Activated CD4-positive, alpha-beta T cell treated with anti-CD3 and anti-CD28 coated beads, Interleukin-2, amount 50 U/mL, for 1 hour (primary cell): ENCODE measurements around the gene GRIA4.
"Not testable (repeated sequence)": the region's sequence is repeated elsewhere in the genome, so short reads cannot be mapped to it uniquely, and the experiment has no call there.

ENCODE experiments used
- DNase-seq: peaks from one replicate; pipeline ENCODE4 v3.0.0-alpha.2; 2020

GRIA4 gene

DNA sequence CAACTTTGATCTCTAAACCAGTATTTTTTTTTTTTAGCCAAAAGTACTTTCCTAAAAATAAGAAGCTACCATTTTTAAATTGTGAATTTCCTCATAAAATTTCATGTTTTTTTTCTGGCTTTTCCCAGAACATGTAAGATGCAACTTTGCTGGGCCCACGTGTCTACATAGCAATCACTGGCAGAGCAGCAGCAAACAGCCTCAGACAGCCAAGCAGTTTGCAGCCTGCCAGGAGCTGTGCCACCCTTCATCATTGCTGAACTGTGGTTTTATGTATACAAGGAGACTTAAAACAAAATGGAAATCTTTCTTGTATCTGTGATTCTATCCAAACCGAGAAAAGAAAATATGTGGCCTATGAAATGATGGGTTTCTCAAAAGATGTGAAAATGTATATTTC, 110.2 kb downstream of the GRIA4 start:
- DNase-seq: no peak

- no peak for DNase-seq
These were observed 113.4 kb downstream of the GRIA4 start for GRCh38 chr11:105723269-105723668.

- DNase-seq: no peak
These were observed 122.7 kb downstream of the GRIA4 start for GRCh38 chr11:105732611-105733010.

DNA sequence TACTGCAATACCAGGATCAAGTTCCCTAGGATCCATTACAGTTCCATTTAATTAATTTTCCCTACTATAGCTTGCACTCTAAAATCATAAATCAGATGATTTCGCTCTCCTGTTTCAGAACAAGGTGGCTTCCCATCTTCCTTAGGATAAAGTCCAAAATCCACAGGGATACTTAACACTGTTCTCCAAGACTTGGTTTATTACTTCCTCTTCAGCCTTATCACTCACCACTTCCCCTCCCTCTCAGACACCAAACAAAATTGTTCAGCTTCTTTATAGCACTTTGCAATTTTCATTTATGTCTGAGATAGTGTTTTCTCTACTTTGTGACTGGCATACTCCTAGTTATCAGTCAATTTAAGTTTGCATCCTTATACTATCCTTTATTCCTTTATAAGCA, 124.6 kb downstream of the GRIA4 start:
- no peak for DNase-seq

- DNase-seq: no peak
These were observed 128.4 kb downstream of the GRIA4 start for GRCh38 chr11:105738251-105738650.

DNA sequence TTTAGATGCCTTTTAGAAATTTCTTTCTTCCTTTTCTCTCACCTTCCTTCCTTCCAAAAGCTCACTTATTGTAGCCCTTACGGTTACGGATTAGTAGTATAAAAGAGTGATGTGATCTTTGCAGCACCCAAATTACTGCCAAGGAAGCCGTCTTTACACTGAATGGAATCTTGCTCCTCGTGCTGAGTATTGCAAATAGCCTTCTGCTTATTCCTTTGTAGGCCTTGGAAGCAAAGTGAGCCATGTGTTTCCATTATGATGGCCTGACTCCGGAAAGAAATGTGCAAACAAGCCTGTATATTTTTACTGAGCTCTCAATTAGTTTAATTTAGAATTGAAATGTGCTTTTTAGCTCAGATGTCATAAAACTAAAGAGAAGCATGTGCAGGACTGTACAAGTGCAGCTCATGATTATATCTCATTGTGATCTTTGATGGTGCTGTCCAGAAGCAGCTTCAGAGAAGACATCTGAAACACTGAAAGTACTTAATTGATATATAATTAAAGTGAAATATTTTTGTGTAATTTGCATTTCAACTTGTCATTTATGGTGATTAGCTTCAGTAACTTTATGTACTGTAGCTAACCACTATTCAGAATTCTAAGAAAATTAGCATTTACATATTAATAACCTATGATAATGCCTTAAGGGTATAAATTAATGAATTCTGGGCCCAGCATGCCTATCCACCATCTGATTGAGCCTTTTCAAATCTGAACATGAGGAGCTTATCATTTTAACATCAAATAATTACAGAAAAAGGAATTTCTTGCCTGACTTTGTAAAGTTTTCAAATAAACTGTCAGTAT, 129.3 kb downstream of the GRIA4 start:
- no peak for DNase-seq

- no peak for DNase-seq
These were observed 130.5 kb downstream of the GRIA4 start for GRCh38 chr11:105740164-105740903.

DNA sequence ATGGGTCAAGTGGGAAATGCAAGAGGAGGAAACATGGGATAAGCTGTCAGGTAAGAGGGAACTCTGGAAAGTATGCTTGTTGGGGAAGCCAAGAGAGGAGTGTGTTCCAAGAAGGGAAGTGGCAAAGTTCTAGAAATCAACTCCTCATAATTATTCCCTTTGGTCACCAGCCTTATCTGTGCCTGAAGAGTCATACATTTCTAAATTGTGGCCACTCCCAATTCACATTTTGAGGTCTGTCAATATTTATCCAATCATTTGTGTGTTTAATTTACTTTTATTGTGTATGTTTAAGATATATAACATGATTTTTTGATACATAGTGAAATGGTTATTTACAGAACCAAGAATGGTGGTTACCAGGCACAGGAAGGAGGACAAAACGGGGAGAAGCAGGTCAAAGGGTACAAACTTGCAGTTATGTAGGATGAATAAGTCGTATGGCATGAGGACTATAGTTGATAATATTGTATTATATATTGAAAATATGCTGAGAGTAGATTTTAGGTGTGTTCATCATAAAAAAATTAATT, 131.7 kb downstream of the GRIA4 start:
- no peak for DNase-seq

- no peak for DNase-seq
These were observed 144.4 kb downstream of the GRIA4 start for GRCh38 chr11:105754260-105754659.

DNA sequence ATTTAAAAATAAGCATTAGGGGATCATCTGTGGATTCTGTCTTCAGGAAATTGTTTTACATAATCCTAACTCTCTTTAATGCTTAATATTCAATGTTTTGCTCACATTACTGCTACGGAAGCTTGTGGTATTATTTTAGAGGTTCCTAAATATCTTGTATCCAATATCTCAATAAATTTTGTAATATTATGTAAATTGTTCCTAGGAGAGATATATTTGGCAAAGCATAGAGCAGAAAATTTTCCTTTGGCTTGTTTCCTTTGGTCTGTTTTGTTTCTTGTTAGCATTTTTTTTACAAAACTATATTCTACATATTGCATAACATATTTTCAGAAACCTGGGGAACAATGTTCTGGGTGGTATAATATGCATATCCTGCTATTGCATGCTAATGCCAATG, 144.8 kb downstream of the GRIA4 start:
- no peak for DNase-seq

DNA sequence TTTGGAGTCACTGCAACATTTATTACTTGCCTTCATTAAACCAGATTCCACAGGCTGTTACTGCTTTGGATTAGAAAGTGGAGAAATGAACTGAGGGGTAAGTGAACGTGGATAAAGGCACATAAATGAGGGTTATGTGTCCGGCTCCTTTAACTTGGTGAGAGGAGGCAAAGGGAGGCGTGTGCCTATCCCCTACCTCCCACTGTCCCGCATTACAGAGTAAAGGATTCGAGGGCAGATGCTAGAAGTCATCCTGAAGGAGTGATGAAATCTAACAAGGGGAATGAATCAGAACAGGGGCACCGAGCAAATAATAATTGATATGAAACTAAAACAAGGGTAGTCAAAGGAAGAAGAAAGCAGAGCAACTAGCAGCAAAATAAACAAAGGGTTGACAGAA, 147.2 kb downstream of the GRIA4 start:
- no peak for DNase-seq

DNA sequence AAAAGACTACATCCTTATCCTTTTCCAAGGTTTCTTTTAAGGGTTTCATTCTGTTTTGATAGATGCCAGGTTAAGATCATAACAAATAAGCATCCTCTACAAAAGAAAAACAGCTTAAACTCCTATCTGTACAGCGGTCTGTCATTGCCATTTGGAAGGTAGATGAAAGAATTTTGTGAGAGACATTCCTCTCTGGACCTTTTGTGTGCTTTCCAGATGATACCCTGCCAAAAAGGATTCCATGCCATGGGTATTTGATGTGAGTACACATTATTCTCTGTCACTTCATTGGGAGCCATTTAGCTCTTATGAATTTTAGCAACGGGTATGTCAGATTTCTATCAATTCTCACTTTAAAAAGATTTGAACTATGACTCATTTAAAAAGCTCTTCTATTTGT, 153.7 kb downstream of the GRIA4 start:
- DNase-seq: no peak

GRCh38 chr11:105767931-105768330, 158.1 kb downstream of the GRIA4 start:
- DNase-seq: no peak

DNA sequence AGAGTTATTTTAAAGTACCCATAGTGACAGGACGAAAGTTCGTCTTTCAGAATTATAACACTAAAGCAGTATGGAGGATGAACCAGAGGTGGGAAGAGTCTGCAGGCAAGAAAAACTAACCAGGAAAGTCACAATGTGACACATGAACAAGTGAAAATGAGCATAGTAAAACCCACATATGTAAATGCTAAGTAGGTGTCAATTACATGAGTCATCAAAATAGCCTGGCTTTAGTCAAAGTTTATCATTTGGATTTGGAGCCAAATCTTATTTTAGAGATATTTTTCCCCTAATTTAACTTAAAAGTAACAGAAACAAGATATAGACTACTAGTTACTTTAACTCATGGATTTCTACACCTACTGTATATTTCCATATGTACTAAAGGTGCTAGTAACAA, 159.8 kb downstream of the GRIA4 start:
- DNase-seq: no peak

GRCh38 chr11:105773452-105773851, 163.6 kb downstream of the GRIA4 start:
- not testable (repeated sequence) for DNase-seq

DNA sequence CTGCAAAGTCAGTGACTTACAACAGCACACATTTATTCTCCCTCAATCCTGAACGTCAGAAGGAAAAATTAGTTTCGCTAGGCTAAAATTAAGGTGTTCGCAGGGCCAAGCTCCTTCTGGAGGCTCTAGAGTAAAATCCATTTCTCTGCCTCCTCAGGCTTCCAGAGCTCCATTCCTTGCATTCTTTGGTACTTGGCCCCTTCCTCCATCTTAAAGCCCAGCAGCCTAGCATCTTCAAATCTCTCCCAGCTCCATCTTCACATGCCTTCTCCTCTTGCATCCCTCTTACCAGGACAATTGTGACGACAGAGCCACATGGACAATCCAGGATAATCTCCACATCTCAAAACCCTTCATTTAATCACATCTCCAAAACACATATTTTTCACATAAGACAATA, 165.0 kb downstream of the GRIA4 start:
- no peak for DNase-seq

- DNase-seq: no peak
These were observed 171.1 kb downstream of the GRIA4 start for GRCh38 chr11:105780781-105781525.

GRCh38 chr11:105781807-105782206, 171.9 kb downstream of the GRIA4 start:
- DNase-seq: no peak

GRCh38 chr11:105783216-105783615, 173.3 kb downstream of the GRIA4 start:
- DNase-seq: no peak

DNA sequence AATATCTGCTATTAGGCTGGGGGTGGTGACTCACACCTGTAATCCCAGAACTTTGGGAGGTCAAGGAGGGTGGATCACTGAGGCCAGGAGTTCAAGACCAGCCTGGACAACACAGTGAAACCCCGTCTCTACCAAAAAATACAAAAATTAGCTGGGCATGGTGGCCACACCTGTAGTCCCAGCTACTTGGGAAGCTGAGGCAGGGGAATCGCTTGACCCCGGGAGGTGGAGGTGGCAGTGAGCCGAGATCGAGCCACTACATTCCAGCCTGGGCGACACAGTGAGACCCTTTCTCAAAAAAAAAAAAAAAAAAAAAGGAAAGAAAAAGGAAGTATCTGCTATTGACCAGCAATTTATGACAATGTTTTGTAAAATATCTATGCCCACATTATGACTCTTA, 176.0 kb downstream of the GRIA4 start:
- not testable (repeated sequence) for DNase-seq

GRCh38 chr11:105786741-105787140, 176.9 kb downstream of the GRIA4 start:
- DNase-seq: no peak

DNA sequence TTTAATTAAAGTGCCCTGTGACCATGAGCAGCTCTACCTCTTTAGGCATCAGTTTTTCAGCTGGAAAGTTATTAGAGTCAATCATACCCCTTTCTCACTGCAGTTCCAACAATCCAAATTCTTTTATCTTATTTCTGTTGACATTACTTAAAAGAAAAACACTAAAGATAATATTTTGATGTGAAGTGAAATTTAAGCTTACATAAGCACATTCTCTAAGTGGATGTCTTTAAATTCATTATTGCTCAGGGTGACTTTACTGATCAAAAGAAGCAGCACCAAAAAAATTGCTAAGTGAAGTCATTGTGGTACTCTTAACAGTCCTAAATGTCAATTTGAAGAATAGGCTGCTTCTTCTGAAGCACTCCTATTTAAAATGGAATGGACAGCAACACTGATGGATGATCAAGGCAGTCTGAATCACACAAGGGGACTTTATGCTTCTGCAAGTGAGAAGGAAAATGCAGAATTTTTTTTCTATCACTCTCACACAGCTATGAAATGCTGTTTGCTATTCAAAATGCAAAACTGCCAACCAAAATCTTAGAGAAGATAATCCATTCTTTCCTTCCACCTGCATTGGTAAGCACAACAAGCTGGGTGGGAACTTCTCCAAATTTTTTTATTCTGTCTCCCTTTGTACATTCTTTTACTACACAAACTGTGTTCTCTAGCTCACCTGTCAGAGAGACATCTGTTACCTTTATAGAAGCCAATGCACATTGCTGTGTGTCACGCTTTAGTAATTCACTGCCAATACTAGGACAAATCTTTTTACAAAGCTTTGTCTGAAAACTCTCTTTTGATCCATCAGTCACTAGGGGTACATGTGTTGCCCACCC, 179.9 kb downstream of the GRIA4 start:
- DNase-seq: no peak
